Loucy (cell line): ENCODE data around the gene PILRA.

ENCODE experiments used
- H2AFZ ChIP-seq: fragments of 200-600 bp; sonication (generic); 2 replicates; pipeline ENCODE4 v1.6.0; 2016; ENCODE audit warnings: antibody characterized with exemption, mild to moderate bottlenecking, low read length, moderate library complexity
- H3F3A ChIP-seq: fragments of 200-600 bp; 2 replicates; pipeline ENCODE4 v1.6.0; 2016; ENCODE audit warnings: antibody characterized with exemption, low read depth, mild to moderate bottlenecking
- H3K27me3 ChIP-seq: fragments of 200-600 bp; sonication (generic); 2 replicates; pipeline ENCODE4 v1.6.1; 2014; ENCODE audit warnings: low read length, mild to moderate bottlenecking; ENCODE audit not compliant: insufficient read depth, poor library complexity, severe bottlenecking
- H3K36me3 ChIP-seq: fragments of 200-600 bp; sonication (generic); 2 replicates; pipeline ENCODE4 v1.6.1; 2016; ENCODE audit warnings: low read length; ENCODE audit not compliant: insufficient read depth
- H3K4me1 ChIP-seq: fragments of 200-600 bp; sonication (generic); 2 replicates; pipeline ENCODE4 v1.5.1; 2014; ENCODE audit warnings: low read length, mild to moderate bottlenecking; ENCODE audit not compliant: insufficient read depth, poor library complexity, severe bottlenecking
- H3K4me2 ChIP-seq: fragments of 200-600 bp; sonication (generic); 2 replicates; pipeline ENCODE4 v1.6.0; 2014; ENCODE audit warnings: antibody characterized with exemption, low read length, low read depth, mild to moderate bottlenecking; ENCODE audit not compliant: poor library complexity, severe bottlenecking
- H3K4me3 ChIP-seq: fragments of 200-600 bp; sonication (generic); 2 replicates; pipeline ENCODE4 v1.5.1; 2014; ENCODE audit warnings: low read length, mild to moderate bottlenecking, mixed read lengths; ENCODE audit not compliant: poor library complexity, severe bottlenecking
- H3K79me2 ChIP-seq: fragments of 200-600 bp; sonication (generic); 2 replicates; pipeline ENCODE4 v1.6.1; 2014; ENCODE audit warnings: low read length; ENCODE audit not compliant: insufficient read depth
- H3K9ac ChIP-seq: fragments of 200-600 bp; sonication (generic); 2 replicates; pipeline ENCODE4 v1.6.0; 2014; ENCODE audit warnings: mild to moderate bottlenecking, low read depth, low read length, moderate library complexity; ENCODE audit not compliant: poor library complexity, severe bottlenecking
- H3K9me2 ChIP-seq: fragments of 200-600 bp; sonication (generic); replicated peaks from 2 replicates; pipeline ENCODE4 v1.6.1; 2016; ENCODE audit warnings: low read depth, low read length, mixed read lengths
- H3K9me3 ChIP-seq: fragments of 200-600 bp; sonication (generic); 2 replicates; pipeline ENCODE4 v1.6.1; 2014; ENCODE audit warnings: mild to moderate bottlenecking, antibody characterized with exemption, low read length, low read depth; ENCODE audit not compliant: insufficient read depth
- H4K20me1 ChIP-seq: fragments of 200-600 bp; sonication (generic); 2 replicates; pipeline ENCODE4 v1.6.0; 2014; ENCODE audit warnings: antibody characterized with exemption, low read length, mild to moderate bottlenecking; ENCODE audit not compliant: insufficient read depth, poor library complexity, severe bottlenecking
- CTCF ChIP-seq: fragments of 200-600 bp; sonication (generic); conservative IDR thresholded peaks from 2 replicates; pipeline ENCODE4 v1.5.1; 2014; ENCODE audit warnings: mild to moderate bottlenecking, antibody characterized with exemption, low read length
- EZH2phosphoT487 ChIP-seq: fragments of 200-600 bp; IDR thresholded peaks from 2 replicates; pipeline ENCODE4 v1.6.1; 2018; ENCODE audit warnings: antibody characterized with exemption, mild to moderate bottlenecking, moderate library complexity, borderline replicate concordance

The PILRA gene

DNA sequence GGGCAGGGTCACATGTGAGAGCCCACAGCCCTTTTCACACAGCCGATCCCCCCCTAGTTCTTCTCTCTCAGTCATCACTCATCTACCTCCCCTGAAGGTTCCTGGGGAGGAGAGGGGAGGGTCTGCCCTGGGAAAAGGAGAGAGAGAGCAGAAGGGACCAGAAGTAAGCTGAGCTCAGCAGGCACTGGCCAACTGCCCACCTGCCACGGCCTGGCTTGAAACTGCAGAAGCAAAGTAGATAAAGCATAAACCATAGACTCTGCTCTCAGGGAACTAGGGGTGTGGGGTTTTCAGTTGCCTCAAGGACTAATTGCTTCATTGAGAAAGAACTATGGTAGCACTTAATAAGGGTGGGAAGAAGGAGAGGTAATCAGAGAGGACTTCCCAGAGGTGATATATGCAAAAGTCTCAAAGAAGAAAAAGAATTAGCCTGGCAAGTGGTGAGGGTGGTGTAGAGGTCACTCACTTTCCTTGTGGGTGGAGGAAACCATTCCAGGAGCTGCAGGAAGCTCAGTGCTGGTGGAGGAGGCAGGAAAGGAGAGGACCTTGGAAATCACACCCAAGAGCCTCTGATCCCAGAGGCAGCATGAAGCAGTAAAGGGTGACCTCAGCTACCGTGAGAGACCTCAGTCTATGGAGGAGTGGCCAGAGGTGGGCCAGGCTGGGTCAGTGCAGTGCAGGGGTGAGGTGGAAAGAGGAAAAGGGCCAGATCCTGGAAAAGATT is 17.2 kb downstream of the PILRA start:
- Histone ChIP-seq H2AFZ (no peak overlapping the region), H3K9me3 (no peaks in the 10 kb centered on the region), H3K4me2 (no peak overlapping the region), H3K9ac (no peak overlapping the region), H4K20me1 (no peaks in the 10 kb centered on the region), H3K9me2 (no peaks in the 10 kb centered on the region), H3K27me3 (no peaks in the 10 kb centered on the region), H3F3A (no peaks in the 10 kb centered on the region), H3K4me3 (no peak overlapping the region), H3K4me1 (no peaks in the 10 kb centered on the region), H3K79me2 (no peaks in the 10 kb centered on the region), H3K36me3 (no peaks in the 10 kb centered on the region)
- TF ChIP-seq EZH2phosphoT487 = no peak
- TF ChIP-seq CTCF = no peak

- H3K9me3 ChIP-seq = no peaks in the 10 kb centered on the region
- no peaks in the 10 kb centered on the region for H3K4me1 ChIP-seq
- H3K9ac ChIP-seq = no peak overlapping the region
- H3K4me3 ChIP-seq = no peak overlapping the region
- no peaks in the 10 kb centered on the region for H3K9me2 ChIP-seq
- H3K4me2 ChIP-seq = no peak overlapping the region
- H3K36me3 ChIP-seq = no peaks in the 10 kb centered on the region
- no peaks in the 10 kb centered on the region for H3K79me2 ChIP-seq
- TF ChIP-seq CTCF (no peak), EZH2phosphoT487 (no peak)
- no peaks in the 10 kb centered on the region for H4K20me1 ChIP-seq
- no peaks in the 10 kb centered on the region for H3K27me3 ChIP-seq
- no peak overlapping the region for H2AFZ ChIP-seq
- H3F3A ChIP-seq = no peaks in the 10 kb centered on the region
Measured at GRCh38 chr7:100393233-100393905, 20.1 kb downstream of the PILRA start.

GRCh38 chr7:100394077-100394476 is 20.8 kb downstream of the PILRA start:
- Histone ChIP-seq H3K36me3 (no peaks in the 10 kb centered on the region), H3F3A (no peaks in the 10 kb centered on the region), H3K9me2 (no peaks in the 10 kb centered on the region), H3K4me2 (no peak overlapping the region), H3K79me2 (no peaks in the 10 kb centered on the region), H2AFZ (no peak overlapping the region), H3K9me3 (no peaks in the 10 kb centered on the region), H3K27me3 (no peaks in the 10 kb centered on the region), H3K4me1 (no peaks in the 10 kb centered on the region), H3K9ac (no peak overlapping the region), H4K20me1 (no peaks in the 10 kb centered on the region), H3K4me3 (no peak overlapping the region)
- TF ChIP-seq CTCF (no peak), EZH2phosphoT487 (no peak)
